Smooth muscle cell of the brain vasculature (primary cell): ENCODE results near the gene TRAFD1.

Experiments used
- DNase-seq: peaks from one replicate; pipeline ENCODE4 v3.0.0-alpha.2; 2012; ENCODE audit warnings: low read depth, low spot score

The TRAFD1 gene

GRCh38 chr12:112115259-112116045 lies 9.9 kb upstream of the TRAFD1 start:
- DNase-seq: no peak

- no peak for DNase-seq
Measured at GRCh38 chr12:112116232-112117060, 8.9 kb upstream of the TRAFD1 start.

- DNase-seq: no peak
Measured at GRCh38 chr12:112117685-112118084, 7.7 kb upstream of the TRAFD1 start.

GRCh38 chr12:112121780-112122565 lies 3.4 kb upstream of the TRAFD1 start:
- no peak for DNase-seq

GRCh38 chr12:112122823-112123690 lies 2.3 kb upstream of the TRAFD1 start:
- peak; percentile 36 for DNase-seq

- no peak for DNase-seq
Measured at GRCh38 chr12:112124918-112125249, 476 bp upstream of the TRAFD1 start.

GRCh38 chr12:112126000-112126438 lies 659 bp downstream of the TRAFD1 start:
- DNase-seq: no peak

GRCh38 chr12:112126911-112127310 lies 1.6 kb downstream of the TRAFD1 start:
- no peak for DNase-seq

- no peak for DNase-seq
Measured at GRCh38 chr12:112130441-112130998, 5.2 kb downstream of the TRAFD1 start.

- DNase-seq: no peak
Measured at GRCh38 chr12:112131686-112132085, 6.3 kb downstream of the TRAFD1 start.

- DNase-seq: no peak
Measured at GRCh38 chr12:112133418-112133817, 8.1 kb downstream of the TRAFD1 start.

GRCh38 chr12:112134731-112135130 lies 9.4 kb downstream of the TRAFD1 start:
- DNase-seq: no peak

- DNase-seq: no peak
Measured at GRCh38 chr12:112140728-112141127, 15.4 kb downstream of the TRAFD1 start.

GRCh38 chr12:112146123-112146522 lies 20.8 kb downstream of the TRAFD1 start:
- DNase-seq: no peak

- DNase-seq: no peak
Measured at GRCh38 chr12:112148031-112148513, 22.7 kb downstream of the TRAFD1 start.

- DNase-seq: no peak
Measured at GRCh38 chr12:112149596-112149995, 24.2 kb downstream of the TRAFD1 start.

- no peak for DNase-seq
Measured at GRCh38 chr12:112151766-112152541, 26.6 kb downstream of the TRAFD1 start.

GRCh38 chr12:112153181-112153892 lies 28.0 kb downstream of the TRAFD1 start:
- DNase-seq: no peak

- DNase-seq: no peak
Measured at GRCh38 chr12:112153893-112154219, 28.5 kb downstream of the TRAFD1 start.
